K562 (cell line): Measurements from ENCODE around the gene KBTBD2. TPM values are rescaled to one million over a fixed set of nuclear protein-coding genes. Genes with fewer than 3 reads are reported as not detected.
A peak's percentile ranks its signal among the peaks of the same experiment; 100 is the strongest.

Source experiments
- ATAC-seq: fragments of 200-7000 bp; cut with Tn5 transposase; 3 replicates; pipeline ENCODE4 v1.9.1; 2020; ENCODE audit warnings: moderate library complexity
- Bru-seq: library from RNA; stranded (reverse); fragments of 400-500 nt; gene quantifications from one replicate; lab custom pipeline; 2021; lab: Mats Ljungman, UMichigan
- BruChase-seq, 2 experiments: library from RNA; stranded (reverse); fragments of 400-500 nt; gene quantifications; one replicate each; lab custom pipeline; 2021; lab: Mats Ljungman, UMichigan
- BruUV-seq: library from RNA; stranded (reverse); fragments of 400-500 nt; replicated peaks from 2 replicates; lab custom pipeline; 2021; lab: Mats Ljungman, UMichigan
- CTCF ChIA-PET: fragments of 300-600 bp; formaldehyde crosslinking; extraction: SDS; loops from one replicate; lab custom pipeline; 2021; ENCODE audit warnings: low intra/inter-chr PET ratio; lab: Yijun Ruan, JAX
- POLR2A ChIA-PET: fragments of 300-600, 350-650 bp; sonication (Branson Sonifier 250); formaldehyde crosslinking; extraction: SDS; loops from one replicate; lab custom pipeline; 2021; ENCODE audit warnings: antibody characterized with exemption, inconsistent platforms; lab: Yijun Ruan, JAX
- DNase-seq, 4 experiments: peaks; one replicate each; pipeline versions ENCODE4 v3.0.0 to v3.0.0-alpha.2; 2011 to 2018; ENCODE audit warnings: low spot score in 3 of 4, mixed read lengths in 3 of 4; ENCODE audit errors: extremely low read depth in 1 of 4
- FAIRE-seq: peaks from 2 replicates; lab custom pipeline; 2011; peaks lifted over from hg19 to GRCh38; lab: Jason Lieb, UNC
- H2AFZ ChIP-seq: 2 replicates; pipeline ENCODE4 v1.6.0; 2011; ENCODE audit warnings: low read depth, low read length, control low read depth, inconsistent platforms
- H3K27ac ChIP-seq: fragments of 200-600 bp; 3 replicates; pipeline ENCODE4 v1.8.0; 2011; ENCODE audit warnings: low read depth, mild to moderate bottlenecking, control low read depth, inconsistent platforms, low read length, moderate library complexity, mixed read lengths; ENCODE audit errors: extremely low read depth
- H3K27me3 ChIP-seq, 2 experiments: fragments of 300-600 bp in 1 of 2; 2 replicates in 1 of 2; 3 replicates in 1 of 2; pipeline versions ENCODE4 v1.6.0 to v1.8.0; 2011; ENCODE audit warnings: inconsistent platforms in 2 of 2, low read length in 2 of 2, mild to moderate bottlenecking in 1 of 2, mixed read lengths in 1 of 2, moderate library complexity in 1 of 2; ENCODE audit not compliant: control insufficient read depth in 2 of 2, insufficient read depth in 2 of 2
- H3K36me3 ChIP-seq: fragments of 300-600 bp; 3 replicates; pipeline ENCODE4 v1.8.0; 2011; ENCODE audit warnings: mild to moderate bottlenecking, low read length, inconsistent platforms; ENCODE audit not compliant: control insufficient read depth, insufficient read depth
- H3K4me1 ChIP-seq, 2 experiments: fragments of 200-600 bp in 1 of 2; replicated peaks in 1 of 2; 2 replicates in 1 of 2; 3 replicates in 1 of 2; pipeline versions ENCODE4 v1.5.1 to v1.8.0; 2011; ENCODE audit warnings: inconsistent platforms in 2 of 2, low read length in 2 of 2, mild to moderate bottlenecking in 1 of 2, mixed read lengths in 1 of 2, moderate library complexity in 1 of 2; ENCODE audit not compliant: control insufficient read depth in 2 of 2, insufficient read depth in 2 of 2
- H3K4me2 ChIP-seq: 2 replicates; pipeline ENCODE4 v1.6.1; 2011; ENCODE audit warnings: low read length, control low read depth, inconsistent platforms, mixed read lengths; ENCODE audit not compliant: insufficient read depth
- H3K4me3 ChIP-seq: fragments of 200-600 bp; sonication (generic), shearing (Covaris generic); 2 replicates; pipeline ENCODE4 v1.5.1; 2016; ENCODE audit warnings: control low read depth, inconsistent platforms
- H3K79me2 ChIP-seq: fragments of 200-600 bp; 3 replicates; pipeline ENCODE4 v1.8.0; 2011; ENCODE audit warnings: low read length, inconsistent platforms; ENCODE audit not compliant: control insufficient read depth, insufficient read depth
- H3K9ac ChIP-seq, 2 experiments: 2 replicates each; pipeline versions ENCODE4 v1.6.0 to v1.6.1; 2011; ENCODE audit warnings: low read depth in 2 of 2, low read length in 2 of 2, control low read depth in 1 of 2, inconsistent platforms in 1 of 2, mild to moderate bottlenecking in 1 of 2, mixed read lengths in 1 of 2; ENCODE audit not compliant: insufficient read depth in 1 of 2
- H3K9me1 ChIP-seq: one replicate; pipeline ENCODE4 v1.6.0; 2011; ENCODE audit warnings: inconsistent platforms, mild to moderate bottlenecking, low read length, moderate library complexity; ENCODE audit not compliant: control insufficient read depth, insufficient read depth
- H3K9me3 ChIP-seq: replicated peaks from 2 replicates; pipeline ENCODE4 v1.5.1; 2011; ENCODE audit warnings: low read depth, low read length, inconsistent platforms; ENCODE audit not compliant: control insufficient read depth, insufficient read depth
- H4K20me1 ChIP-seq: replicated peaks from 2 replicates; pipeline ENCODE4 v1.6.1; 2011; ENCODE audit warnings: low read length, inconsistent platforms, mixed read lengths; ENCODE audit not compliant: control insufficient read depth, insufficient read depth
- CREM ChIP-seq: IDR thresholded peaks from 2 replicates; pipeline ENCODE4 v1.6.1; 2014; ENCODE audit warnings: antibody characterized with exemption, low read depth
- ELF2 ChIP-seq: fragments of 250-450 bp; sonication (Bioruptor Pico); IDR thresholded peaks from 2 replicates; pipeline ENCODE4 v1.5.0; 2021; ENCODE audit warnings: mild to moderate bottlenecking
- FOXM1 ChIP-seq, 2 experiments: fragments of 450-650 bp in 1 of 2; sonication (generic) in 1 of 2; formaldehyde crosslinking in 1 of 2; IDR thresholded peaks; 2 replicates each; pipeline versions ENCODE4 v1.6.1 to v1.9.0; 2017 to 2022; ENCODE audit warnings: low read depth in 2 of 2, mild to moderate bottlenecking in 2 of 2, missing genetic modification reagents in 1 of 2, moderate library complexity in 1 of 2
- GTF2E2 ChIP-seq: fragments of 200-800 bp; sonication (Bioruptor generic); IDR thresholded peaks from 2 replicates; pipeline ENCODE4 v1.6.1; 2016; ENCODE audit warnings: missing genetic modification characterization, missing compliant biosample characterization
- HDAC1 ChIP-seq, 2 experiments: fragments of 450-650 bp; IDR thresholded peaks; 2 replicates each; pipeline ENCODE4 v1.6.1; 2016 to 2017; ENCODE audit warnings: inconsistent platforms in 1 of 2, mild to moderate bottlenecking in 1 of 2, moderate library complexity in 1 of 2
- JUND ChIP-seq, 2 experiments: IDR thresholded peaks; 2 replicates in 1 of 2; 3 replicates in 1 of 2; pipeline ENCODE4 v1.6.1; 2011; ENCODE audit warnings: borderline replicate concordance in 2 of 2, low read depth in 2 of 2, low read length in 2 of 2, improper control_type of control experiment in 1 of 2, missing biosample characterization in 1 of 2, missing genetic modification characterization in 1 of 2, missing genetic modification reagents in 1 of 2
- KLF13 ChIP-seq: fragments of 450-650 bp; IDR thresholded peaks from 2 replicates; pipeline ENCODE4 v1.6.1; 2016; ENCODE audit warnings: missing genetic modification characterization, low read depth, mild to moderate bottlenecking, missing compliant biosample characterization, moderate library complexity, borderline replicate concordance
- MAZ ChIP-seq, 2 experiments: fragments of 450-650 bp in 1 of 2; sonication (generic) in 1 of 2; formaldehyde crosslinking; IDR thresholded peaks in 1 of 2; conservative IDR thresholded peaks in 1 of 2; 2 replicates each; pipeline versions ENCODE4 v1.4.0 to v1.5.0; 2020; ENCODE audit warnings: mild to moderate bottlenecking in 1 of 2, missing genetic modification reagents in 1 of 2
- RBM25 ChIP-seq: fragments of 200-400 bp; formaldehyde crosslinking; IDR thresholded peaks from 2 replicates; pipeline ENCODE4 v1.6.1; 2018; ENCODE audit warnings: low read length, low read depth, moderate library complexity; ENCODE audit not compliant: severe bottlenecking
- SP2 ChIP-seq: IDR thresholded peaks from 2 replicates; pipeline ENCODE4 v1.6.1; 2011; ENCODE audit warnings: mild to moderate bottlenecking, low read depth, low read length, moderate library complexity; ENCODE audit not compliant: poor library complexity, severe bottlenecking; ENCODE audit errors: extremely low read depth
- ZBTB17 ChIP-seq: fragments of 450-650 bp; formaldehyde crosslinking; IDR thresholded peaks from 2 replicates; pipeline ENCODE4 v1.4.0; 2020; ENCODE audit warnings: mild to moderate bottlenecking
- ZNF174 ChIP-seq: fragments of 250-450 bp; sonication (Bioruptor Pico); IDR thresholded peaks from 2 replicates; pipeline ENCODE4 v1.4.0; 2020; ENCODE audit warnings: mild to moderate bottlenecking
- WGBS: fragments of 100-300 bp; shearing (Covaris generic); methylation state at CpG from one replicate; pipeline ENCODE4 v1.1.6; 2016; ENCODE audit warnings: low coverage, mixed read lengths; ENCODE audit not compliant: insufficient coverage; ENCODE audit errors: missing lambda C conversion rate; 5-methylcytosine and 5-hydroxymethylcytosine counted together
- in situ Hi-C: fragments of 300-500 bp; cut with MboI; formaldehyde crosslinking; loops from 4 replicates; pipeline ENCODE4 v1.15.0; 2018; ENCODE audit warnings: inconsistent platforms, mixed read lengths
- intact Hi-C: fragments of 100-400 bp; cut with micrococcal nuclease; formaldehyde crosslinking; loops from 2 replicates; pipeline ENCODE4 v1.14.2; 2022
- long read RNA-seq, 3 experiments: library from polyadenylated mRNA in 2 of 3; library from RNA in 1 of 3; unstranded in 2 of 3; stranded (forward) in 1 of 3; transcript quantifications; one replicate each; pipeline ENCODE4 v2.0.0, GENCODE V29; 2019 to 2022
- polyA minus RNA-seq, 3 experiments: library from RNA; depleted of rRNA, polyadenylated mRNA; stranded (reverse); fragments of >200 nt; gene quantifications; 2 replicates each; pipeline ENCODE4 v1.2.3, GENCODE V29; 2011
- polyA plus RNA-seq, 8 experiments: library from polyadenylated mRNA; depleted of rRNA in 4 of 8; stranded (reverse) in 5 of 8; unstranded in 3 of 8; fragments of >200 nt; fragmentation: Nextera tagmentation in 2 of 8; fragmentation: Illumina TruSeq in 1 of 8; extraction: Ambion mirVana in 2 of 8; extraction: Trizol in 1 of 8; gene quantifications; 2 replicates each; pipeline versions ENCODE4 v1.2.1 to v1.2.3, GENCODE V29; 2011 to 2014; ENCODE audit warnings: inconsistent platforms in 1 of 8, missing spikeins in 1 of 8
- total RNA-seq, 7 experiments: library from RNA; depleted of rRNA in 6 of 7; stranded (reverse); fragments of >200 nt in 6 of 7; fragmentation: Illumina TruSeq in 2 of 7; extraction: Trizol in 2 of 7; gene quantifications; 2 replicates each; pipeline versions ENCODE4 v1.2.1 to v1.2.3, GENCODE V29; 2011 to 2021; ENCODE audit warnings: low replicate concordance in 1 of 7
- TF ChIP-seq, protein P1 (sequence below): sonication (generic); formaldehyde crosslinking; IDR thresholded peaks from 2 replicates; pipeline ENCODE4 v1.5.0; 2020; ENCODE audit warnings: missing genetic modification reagents

Gene KBTBD2
- total RNA-seq (2011; cell fraction: chromatin; rRNA removed; ENCODE audit: low replicate concordance) = 104 and 163 TPM in 2 replicates
- total RNA-seq (2011; cell fraction: nucleolus; rRNA removed) = 38.5 and 42.6 TPM in 2 replicates
- 74.4 and 118 TPM in 2 replicates for total RNA-seq (2011; cell fraction: nucleoplasm; rRNA removed)
- total RNA-seq (2014; rRNA removed) = 27.3 and 27.8 TPM in 2 replicates
- total RNA-seq (2014; rRNA removed; fragmentation: Illumina TruSeq; extraction: Trizol) = 40.3 and 50.3 TPM in 2 replicates
- 33.8 and 35.8 TPM in 2 replicates for total RNA-seq (2015; rRNA removed; fragmentation: Illumina TruSeq; extraction: Trizol)
- total RNA-seq (2021) = 27.0 and 31.4 TPM in 2 replicates
- polyA plus RNA-seq (2011; rRNA removed) = 49.8 and 62.2 TPM in 2 replicates
- 14.2 and 26.7 TPM in 2 replicates for polyA plus RNA-seq (2011; cell fraction: cytosol; rRNA removed)
- polyA plus RNA-seq (2011; cell fraction: nucleus; rRNA removed) = 21.8 and 25.6 TPM in 2 replicates
- 22.4 and 24.3 TPM in 2 replicates for polyA plus RNA-seq (2012)
- polyA plus RNA-seq (2014; fragmentation: Illumina TruSeq; extraction: Trizol) = 29.1 and 35.2 TPM in 2 replicates
- polyA plus RNA-seq (2014; fragmentation: Nextera tagmentation; extraction: Ambion mirVana) = 10 to 100 TPM; 22.8 to 22.9 TPM
- polyA plus RNA-seq (2014; rRNA removed) = 27.4 and 30.8 TPM in 2 replicates
- 104 and 106 TPM in 2 replicates for polyA minus RNA-seq (2011; rRNA and poly(A)+ RNA removed)
- 20.4 and 34.2 TPM in 2 replicates for polyA minus RNA-seq (2011; cell fraction: cytosol; rRNA and poly(A)+ RNA removed)
- 25.0 and 32.5 TPM in 2 replicates for polyA minus RNA-seq (2011; cell fraction: nucleus; rRNA and poly(A)+ RNA removed)
- percentile 95 among the genes with signal in this experiment for Bru-seq, nascent RNA
- BruChase-seq, experiment 1, labeled RNA remaining after a 2-hour chase = percentile 95 among the genes with signal in this experiment
- BruChase-seq, experiment 2, labeled RNA remaining after a 6-hour chase = percentile 94 among the genes with signal in this experiment
- long read RNA-seq, experiment 1, transcript KBTBD2-201 (4 exons, 3,745 nt) = major isoform, 133 of 249 reads
- long read RNA-seq, experiment 1, partial matches to known transcripts = 19 of 249 reads
- long read RNA-seq, experiment 1, other reads (novel, unspliced or antisense) = 97 of 249 reads
- long read RNA-seq, experiment 2, transcript KBTBD2-201 (4 exons, 3,745 nt) = major isoform, 13 of 40 reads
- long read RNA-seq, experiment 2, partial matches to known transcripts = 3 of 40 reads
- long read RNA-seq, experiment 2, other reads (novel, unspliced or antisense) = 24 of 40 reads
- long read RNA-seq, experiment 3, transcript KBTBD2-201 (4 exons, 3,745 nt) = major isoform, 9 of 16 reads
- long read RNA-seq, experiment 3, partial matches to known transcripts = 2 of 16 reads
- long read RNA-seq, experiment 3, other reads (novel, unspliced or antisense) = 5 of 16 reads

DNA sequence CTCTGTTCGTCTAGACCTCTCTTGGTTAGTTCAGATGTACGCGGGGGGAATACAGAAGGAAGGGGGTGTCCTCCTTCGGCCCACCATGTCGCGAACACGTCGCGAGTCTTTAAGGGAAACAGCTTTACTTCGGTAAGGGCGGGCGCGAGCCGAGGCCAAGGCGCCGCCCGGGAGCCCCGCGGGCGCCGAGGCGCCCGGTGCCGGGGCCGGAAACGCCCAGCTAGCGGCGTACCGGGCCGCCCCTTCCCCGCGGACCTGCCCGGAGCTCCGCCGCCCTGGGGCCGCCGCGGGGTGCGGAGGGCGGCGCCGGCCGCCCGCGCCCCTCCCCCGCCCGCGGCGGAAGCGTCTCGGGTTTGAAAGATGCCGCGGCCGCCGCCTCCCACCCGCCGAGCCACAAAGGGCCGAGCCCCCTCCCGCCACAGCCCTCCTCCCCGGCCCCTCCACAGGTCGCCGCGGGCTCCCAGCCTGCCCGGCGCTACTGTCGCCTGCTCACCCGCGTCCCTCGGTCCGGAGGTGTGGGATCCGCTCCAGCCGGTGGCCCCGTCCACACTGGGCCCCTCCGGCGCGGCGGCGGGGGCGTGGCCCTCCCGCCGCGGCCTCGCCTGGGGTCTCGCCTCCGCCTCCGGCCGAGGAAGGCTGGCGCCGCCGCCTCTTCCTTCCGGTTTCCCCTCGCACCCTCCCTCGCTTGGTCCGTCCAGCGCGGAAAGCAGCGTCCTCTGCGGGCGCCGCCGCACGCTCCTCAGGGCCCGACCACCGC is at the start of gene KBTBD2:
KBTBD2 (minus strand) TSS at position 718 of the 757 bp plus-strand sequence. CDS start 12,156 bp downstream, outside the sequence.
- POLR2A ChIA-PET = interaction anchor here (0.6 to 9.5 kb wide), 9 partner anchors 8 to 1873 kb away, joined by 3 to 111 read pairs (median 4); partner anchors contain the start of gene NT5C3A
- BruUV-seq = no TSS peak
- H3K4me2 ChIP-seq = peak within 1 kb of the TSS; percentile 89
- peak in 1 of 2 experiments; percentile 50; a peak in 1 of 4 replicates for TF ChIP-seq HDAC1 (IDR thresholded peaks at IDR 0.05)
- TF ChIP-seq RBM25 = peak; percentile 63
- 0 out of 2 replicates have a peak, but pooled peaks have one; percentile 26 for TF ChIP-seq FOXM1 (IDR thresholded peaks at IDR 0.05; ENCODE audit: low read depth)
- peak; percentile 88 for TF ChIP-seq FOXM1 (CRISPR knock-in tag; IDR thresholded peaks at IDR 0.05; ENCODE audit: low read depth)
- TF ChIP-seq ZBTB17 = peak; percentile 59
- TF ChIP-seq JUND (IDR thresholded peaks at IDR 0.05; ENCODE audit: borderline replicate concordance, low read depth, low read length) = no peak; the same call in 1 of the 2 replicates
- TF ChIP-seq JUND (tag; IDR thresholded peaks at IDR 0.05; ENCODE audit: borderline replicate concordance, low read depth, low read length) = no peak; the same call in 2 of the 3 replicates
- TF ChIP-seq, protein P1, sequence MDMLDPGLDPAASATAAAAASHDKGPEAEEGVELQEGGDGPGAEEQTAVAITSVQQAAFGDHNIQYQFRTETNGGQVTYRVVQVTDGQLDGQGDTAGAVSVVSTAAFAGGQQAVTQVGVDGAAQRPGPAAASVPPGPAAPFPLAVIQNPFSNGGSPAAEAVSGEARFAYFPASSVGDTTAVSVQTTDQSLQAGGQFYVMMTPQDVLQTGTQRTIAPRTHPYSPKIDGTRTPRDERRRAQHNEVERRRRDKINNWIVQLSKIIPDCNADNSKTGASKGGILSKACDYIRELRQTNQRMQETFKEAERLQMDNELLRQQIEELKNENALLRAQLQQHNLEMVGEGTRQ (CRISPR knock-in tag) = no peak
- peak; percentile 60 for TF ChIP-seq ELF2 (CRISPR knock-in tag)
- peak; percentile 67 for TF ChIP-seq CREM
- TF ChIP-seq MAZ (CRISPR knock-in tag; conservative IDR thresholded peaks at IDR 0.05 in 1 of 2, IDR thresholded peaks at IDR 0.05 in 1 of 2) = peak in 1 of 2 experiments; percentile 72; a peak in 3 of 4 replicates
- no peak for TF ChIP-seq SP2
- no peak for TF ChIP-seq ZNF174 (CRISPR knock-in tag)
- peak; percentile 95 for TF ChIP-seq KLF13 (tag)
- peak; percentile 59; the same call in 1 of the 2 replicates for TF ChIP-seq GTF2E2

More for the DNA sequence above, at the start of gene KBTBD2:
- H3K27ac ChIP-seq = peak within 1 kb of the TSS; percentile 99
- peaks cover 14% of the 10 kb centered on the region; the same call in 2 of the 3 replicates for H3K36me3 ChIP-seq
- WGBS = 0% methylated on average over 18 of the region's 104 CpGs
- DNase-seq (peak; percentile 70 to 95 (median 82)), FAIRE-seq (no peak), ATAC-seq (peak; percentile 80)
- H4K20me1 ChIP-seq = peaks cover 11% of the 10 kb centered on the region; the same call in 1 of the 2 replicates
- H3K9me1 ChIP-seq = no peaks in the 10 kb centered on the region
- in situ Hi-C loops (no loop called here), intact Hi-C loops (loop anchor here (2.0 to 5.0 kb wide), 3 partner anchors 52 to 399 kb away; partner anchors contain the start of gene LSM5)
- CTCF ChIA-PET = interaction anchor here (0.6 to 0.7 kb wide), 2 partner anchors 48 to 52 kb away, joined by 3 read pairs; no protein-coding TSS in a partner anchor
- peaks cover 21 to 40% of the 10 kb centered on the region in 2 experiments for H3K4me1 ChIP-seq
- H2AFZ ChIP-seq = peak within 1 kb of the TSS; percentile 73
- H3K9ac ChIP-seq = peak within 1 kb of the TSS; percentile 95 to 99
- no peaks in the 10 kb centered on the region for H3K27me3 ChIP-seq
- peak within 1 kb of the TSS; percentile 84 for H3K4me3 ChIP-seq
- peaks cover 48% of the 10 kb centered on the region for H3K79me2 ChIP-seq
- no peaks in the 10 kb centered on the region for H3K9me3 ChIP-seq
